T-helper 1 cell (primary cell): ENCODE results near the gene NKIRAS2.
A peak's percentile ranks its signal among the peaks of the same experiment; 100 is the strongest.

Source experiments
- DNase-seq, 5 donors: peaks; one replicate each; pipeline ENCODE4 v3.0.0-alpha.2; 2012 to 2020
- total RNA-seq, 4 donors: gene quantifications; one replicate each; lab custom pipeline; 2026; lab: John Stamatoyannopoulos, UW

Gene NKIRAS2
- total RNA-seq, result 14.5 to 21.8 (median 19.0) reads per million in 4 donors

DNA sequence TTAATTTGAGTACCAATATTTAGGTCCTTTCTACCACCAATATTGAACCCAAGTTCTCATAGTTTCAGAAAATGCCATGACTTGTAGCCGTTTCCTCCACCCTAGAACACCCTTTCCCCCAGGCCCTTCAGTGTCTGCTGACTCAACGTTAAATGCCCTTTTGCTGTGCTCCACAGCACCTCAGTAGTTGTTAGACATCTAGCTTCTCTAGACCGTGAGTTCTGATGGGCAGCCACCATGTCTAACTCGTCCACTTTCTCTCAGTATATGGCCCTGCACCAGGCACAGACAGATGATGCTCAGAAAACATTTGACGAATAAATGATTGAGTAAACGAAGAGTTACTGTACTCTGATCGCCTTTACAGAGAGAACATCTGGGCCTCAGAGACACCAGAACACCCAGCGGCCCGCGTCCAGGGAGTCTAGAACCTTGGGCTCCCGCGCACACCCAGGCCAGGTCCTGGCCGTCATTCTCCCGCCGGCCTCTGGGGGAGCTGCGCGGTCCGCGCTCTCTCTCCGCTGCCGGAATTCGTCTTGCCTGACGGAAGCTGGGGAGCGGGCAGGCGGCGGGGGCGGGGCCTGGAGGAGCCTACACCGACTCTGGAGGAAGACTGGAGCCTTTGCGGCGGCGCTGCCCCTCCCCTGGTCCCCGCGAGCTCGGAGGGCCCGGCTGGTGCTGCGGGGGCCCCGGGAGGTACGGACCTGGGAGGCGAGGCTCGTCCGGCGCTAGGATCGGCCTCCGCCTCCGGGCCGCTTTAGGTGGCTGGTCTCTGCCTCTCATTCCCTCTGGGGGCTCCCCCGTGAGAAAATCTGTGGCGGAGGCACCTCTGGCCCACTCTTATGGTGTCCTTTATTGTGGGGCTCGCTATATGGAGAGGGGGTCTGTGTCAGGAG, at the start of gene NKIRAS2:
Gene NKIRAS2 (plus strand): TSS at position 582 of the 896 bp plus-strand sequence. CDS start 1,488 bp downstream, outside the sequence.
- peak; percentile 89 to 93 (median 91) for DNase-seq

DNA sequence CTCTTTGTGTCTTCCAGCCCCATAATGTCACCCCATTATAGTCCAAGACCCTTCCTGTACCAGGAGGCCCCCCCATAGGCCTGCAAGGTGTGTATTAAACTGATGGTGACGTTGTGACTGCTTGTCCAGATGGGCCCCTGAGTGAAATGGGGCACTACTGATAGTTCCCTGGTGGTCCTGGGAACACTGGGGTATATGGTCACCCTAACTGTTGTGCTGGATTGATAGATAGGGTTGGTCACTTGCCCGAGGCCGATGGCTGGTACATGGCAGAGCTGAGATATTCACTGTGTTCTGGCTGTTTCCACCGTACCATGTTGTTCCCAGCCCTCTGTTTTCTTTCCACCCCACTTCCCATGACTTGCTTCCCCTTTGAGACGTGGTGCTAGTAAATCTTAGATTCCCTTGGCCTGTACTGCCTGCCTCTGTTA, 49.0 kb upstream of the NKIRAS2 start:
- DNase-seq, result no peak

DNA sequence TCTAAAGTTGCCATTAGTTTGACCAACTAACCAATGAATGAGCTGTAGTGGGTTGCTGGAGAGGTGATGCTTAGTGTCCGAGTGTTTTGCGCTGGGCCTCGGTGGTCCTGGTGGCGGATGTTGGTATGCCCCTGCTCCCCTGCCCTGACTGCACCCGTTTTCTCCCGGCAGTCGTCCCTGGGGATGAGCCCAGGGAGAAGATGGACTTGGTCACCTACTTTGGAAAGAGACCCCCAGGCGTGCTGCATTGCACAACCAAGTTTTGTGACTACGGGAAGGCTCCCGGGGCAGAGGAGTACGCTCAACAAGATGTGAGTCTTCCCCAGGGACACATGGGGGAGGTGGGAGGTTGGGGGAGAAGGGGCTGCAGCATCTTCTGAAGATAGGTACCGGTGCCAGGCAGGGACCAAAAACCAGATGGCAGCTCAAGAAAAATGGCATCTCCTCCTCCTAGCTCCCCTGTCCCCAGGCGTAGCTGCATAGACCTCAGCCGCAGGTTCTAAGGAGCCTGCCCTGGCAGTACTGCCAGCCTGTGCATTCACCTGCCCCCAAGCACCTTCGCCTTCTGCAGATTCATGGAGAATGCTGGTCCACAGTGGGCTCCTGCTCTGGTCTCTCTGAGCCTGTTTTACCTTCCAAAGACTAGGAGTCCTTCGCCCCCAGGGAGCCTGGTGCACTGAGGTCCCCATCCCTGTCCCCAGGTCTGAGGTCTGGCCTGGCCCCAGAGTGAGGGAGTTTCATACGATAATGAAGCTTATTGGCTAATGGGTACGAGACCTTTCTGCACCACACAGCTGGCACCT, 48.0 kb upstream of the NKIRAS2 start:
- no peak for DNase-seq

DNA sequence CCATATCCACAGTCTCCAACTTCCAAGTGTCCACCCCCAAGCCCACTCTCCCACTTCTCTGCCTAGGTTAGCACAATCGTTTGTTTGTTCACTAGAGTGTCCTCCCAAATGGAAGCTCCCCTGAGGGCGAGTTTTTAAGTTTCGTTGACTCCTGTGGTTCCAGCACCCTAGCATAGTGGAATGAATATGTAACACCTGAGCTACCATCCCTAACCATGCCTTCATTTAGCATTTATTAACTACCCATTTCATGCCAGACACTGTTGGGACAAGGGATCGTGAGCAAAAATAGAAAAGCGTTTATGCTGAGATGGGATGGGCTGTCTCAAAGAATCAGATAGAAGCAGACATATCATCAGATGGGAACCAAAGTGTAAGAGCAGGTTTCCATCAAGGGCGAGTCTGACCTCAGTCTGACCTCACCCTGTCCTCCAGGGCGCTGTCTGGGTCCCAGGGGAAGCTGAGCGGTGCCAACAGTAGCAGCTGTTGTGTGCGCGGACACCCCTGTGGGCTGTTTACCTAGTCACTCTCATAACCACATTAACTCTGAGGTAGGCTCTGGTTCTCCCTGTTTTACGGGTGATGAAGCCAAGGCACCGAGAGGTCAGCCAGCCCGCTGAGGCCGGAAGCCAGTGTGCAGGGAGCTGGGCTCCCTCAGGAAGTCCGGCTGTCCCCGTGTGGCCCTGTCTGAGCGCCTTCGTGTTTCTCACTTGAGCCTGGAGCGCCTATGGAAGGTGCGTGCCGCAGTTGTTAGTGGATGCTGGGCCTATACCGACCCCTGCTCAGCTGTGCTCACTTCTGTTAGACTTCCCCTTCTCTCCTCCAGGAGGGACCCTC, 47.1 kb upstream of the NKIRAS2 start:
- DNase-seq, result no peak

DNA sequence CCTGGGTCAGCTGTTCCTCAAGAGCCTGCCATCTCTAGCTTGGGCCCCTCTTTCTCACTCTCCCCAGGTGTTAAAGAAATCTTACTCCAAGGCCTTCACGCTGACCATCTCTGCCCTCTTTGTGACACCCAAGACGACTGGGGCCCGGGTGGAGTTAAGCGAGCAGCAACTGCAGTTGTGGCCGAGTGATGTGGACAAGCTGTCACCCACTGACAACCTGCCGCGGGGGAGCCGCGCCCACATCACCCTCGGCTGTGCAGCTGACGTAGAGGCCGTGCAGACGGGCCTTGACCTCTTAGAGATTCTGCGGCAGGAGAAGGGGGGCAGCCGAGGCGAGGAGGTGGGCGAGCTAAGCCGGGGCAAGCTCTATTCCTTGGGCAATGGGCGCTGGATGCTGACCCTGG, 46.5 kb upstream of the NKIRAS2 start:
- no peak for DNase-seq

DNA sequence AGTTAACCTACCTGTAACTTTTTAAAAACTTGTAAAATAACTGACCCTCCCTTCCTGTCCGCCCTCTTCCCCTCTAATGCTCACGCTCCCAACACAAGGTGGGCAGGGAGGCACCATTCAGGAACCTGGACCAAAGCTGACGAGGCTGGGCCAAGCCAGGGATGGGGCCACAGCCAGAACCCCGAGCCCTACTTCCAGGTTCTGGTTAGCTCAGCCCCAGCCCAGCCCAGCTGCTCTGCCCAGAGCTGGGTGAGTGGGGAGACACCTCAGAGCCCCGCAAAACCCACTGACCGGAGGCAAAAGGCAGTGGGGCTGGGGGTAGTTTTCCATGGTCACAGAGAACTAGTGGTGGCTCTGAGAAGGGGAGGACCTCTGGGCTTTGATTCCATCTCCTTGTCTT, 45.9 kb upstream of the NKIRAS2 start:
- no peak for DNase-seq

DNA sequence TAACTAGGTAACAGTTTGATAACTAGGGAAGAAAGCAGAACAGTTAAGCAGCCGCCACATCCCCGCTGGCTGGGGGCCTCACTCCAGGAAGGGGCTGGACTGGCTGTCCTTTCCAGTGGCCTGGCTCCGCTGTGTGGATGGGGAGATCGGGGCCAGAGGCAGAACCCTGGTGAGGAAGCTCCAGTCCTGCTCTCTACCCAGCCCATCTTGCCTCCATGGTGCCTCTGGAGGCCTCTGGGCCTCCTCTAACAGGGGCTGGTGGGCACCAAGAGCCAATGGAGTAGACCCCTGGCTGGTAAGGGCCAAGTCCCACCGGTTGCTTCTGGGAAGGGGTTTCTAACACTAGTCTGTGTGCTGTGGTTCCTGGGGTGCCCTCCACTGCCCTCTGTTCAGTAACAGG, 45.2 kb upstream of the NKIRAS2 start:
- no peak for DNase-seq

DNA sequence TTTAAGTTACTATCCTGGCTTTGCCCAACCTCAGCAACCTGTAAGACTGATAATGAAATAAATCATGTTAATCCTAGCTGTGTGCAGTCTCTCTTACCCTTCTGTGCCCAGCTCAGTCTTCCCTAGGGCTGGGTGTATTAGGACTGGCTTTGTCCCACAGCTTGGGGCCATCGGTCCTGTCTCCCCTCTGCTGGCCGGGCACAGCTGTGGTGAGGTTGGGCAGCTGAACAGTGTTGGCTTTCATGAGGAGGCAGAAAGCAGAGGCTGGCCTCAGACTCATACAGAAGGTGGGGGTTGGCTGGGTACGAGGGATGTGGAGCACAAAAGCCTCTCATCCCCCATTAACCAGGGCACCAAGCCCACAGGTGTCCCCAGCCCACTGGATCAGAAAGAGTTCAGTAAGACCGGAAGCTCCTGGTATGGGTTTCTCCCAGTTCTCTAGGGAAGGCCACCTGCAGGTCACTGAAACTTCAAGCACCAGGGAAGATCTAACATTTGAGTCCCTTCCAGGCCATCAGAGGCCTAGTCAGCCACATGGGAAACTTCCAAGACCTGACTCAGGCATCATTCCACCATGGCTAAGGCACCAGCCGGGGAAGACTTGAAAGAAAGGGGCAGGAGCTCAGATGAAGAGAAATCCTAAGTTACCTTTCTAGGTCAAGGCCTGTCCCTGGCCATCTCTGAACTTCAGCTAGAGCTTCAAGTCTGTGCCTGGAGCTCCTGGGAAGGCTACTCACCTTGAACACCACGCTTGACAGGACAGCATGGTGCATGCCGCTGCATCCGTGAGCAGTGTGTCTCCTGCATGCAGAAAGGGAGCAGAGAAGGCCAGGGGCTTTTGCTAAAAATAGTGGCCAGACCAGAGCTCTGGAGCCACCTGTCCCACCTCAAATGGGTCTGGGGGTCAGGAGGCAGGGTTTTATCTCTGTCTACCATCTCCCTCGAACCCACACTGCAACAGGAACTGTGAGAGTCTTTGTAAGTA, 44.5 kb upstream of the NKIRAS2 start:
- DNase-seq, result no peak

DNA sequence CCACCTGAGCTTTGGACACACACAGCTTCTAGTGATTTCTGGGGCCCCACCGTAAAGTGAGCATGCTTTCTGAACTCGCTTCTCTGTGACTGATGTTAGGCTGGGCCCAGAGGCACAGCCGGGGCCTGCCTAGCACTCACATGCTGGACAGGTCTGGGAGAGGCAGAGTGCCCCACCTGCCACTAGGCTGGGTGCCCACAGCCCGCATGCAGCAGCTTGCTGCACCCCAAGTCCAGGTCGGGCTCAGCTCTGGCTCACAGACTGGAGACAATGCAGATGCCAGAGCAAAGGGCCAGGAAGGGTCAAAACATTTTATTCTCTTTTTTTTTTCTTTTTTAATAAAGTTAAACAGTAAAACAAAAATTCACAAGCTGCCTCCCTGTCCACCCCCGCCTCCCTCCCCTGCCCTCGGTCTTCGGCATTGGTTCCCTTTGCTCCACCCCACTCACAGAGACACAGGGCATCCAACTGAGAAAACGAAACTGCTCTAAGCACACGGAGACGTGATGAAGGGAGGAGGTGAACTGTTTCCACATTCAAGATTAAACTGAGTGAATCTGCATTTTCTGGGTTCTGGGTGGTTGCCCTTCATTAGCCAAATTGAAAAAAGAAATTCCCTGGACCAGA, 43.6 kb upstream of the NKIRAS2 start:
- DNase-seq, result no peak

DNA sequence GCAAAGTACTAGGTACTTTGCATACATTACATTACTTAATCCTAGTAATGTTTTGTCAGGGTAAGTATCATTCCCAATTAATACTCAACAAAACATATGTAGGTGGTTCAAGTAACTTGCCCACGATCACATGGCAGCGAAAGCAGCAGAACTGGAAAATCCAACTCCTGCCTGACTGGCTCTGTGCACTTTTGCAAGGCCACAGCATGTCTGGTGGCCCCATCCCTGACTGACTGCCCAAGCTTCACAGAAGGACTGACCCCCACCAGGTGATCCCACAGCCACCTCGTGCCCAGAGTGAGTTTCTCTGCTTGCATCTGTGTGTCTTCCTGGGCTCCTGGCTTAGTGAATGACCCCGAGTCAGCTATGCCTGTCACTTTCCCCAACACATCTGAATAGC, 41.9 kb upstream of the NKIRAS2 start:
- no peak for DNase-seq

DNA sequence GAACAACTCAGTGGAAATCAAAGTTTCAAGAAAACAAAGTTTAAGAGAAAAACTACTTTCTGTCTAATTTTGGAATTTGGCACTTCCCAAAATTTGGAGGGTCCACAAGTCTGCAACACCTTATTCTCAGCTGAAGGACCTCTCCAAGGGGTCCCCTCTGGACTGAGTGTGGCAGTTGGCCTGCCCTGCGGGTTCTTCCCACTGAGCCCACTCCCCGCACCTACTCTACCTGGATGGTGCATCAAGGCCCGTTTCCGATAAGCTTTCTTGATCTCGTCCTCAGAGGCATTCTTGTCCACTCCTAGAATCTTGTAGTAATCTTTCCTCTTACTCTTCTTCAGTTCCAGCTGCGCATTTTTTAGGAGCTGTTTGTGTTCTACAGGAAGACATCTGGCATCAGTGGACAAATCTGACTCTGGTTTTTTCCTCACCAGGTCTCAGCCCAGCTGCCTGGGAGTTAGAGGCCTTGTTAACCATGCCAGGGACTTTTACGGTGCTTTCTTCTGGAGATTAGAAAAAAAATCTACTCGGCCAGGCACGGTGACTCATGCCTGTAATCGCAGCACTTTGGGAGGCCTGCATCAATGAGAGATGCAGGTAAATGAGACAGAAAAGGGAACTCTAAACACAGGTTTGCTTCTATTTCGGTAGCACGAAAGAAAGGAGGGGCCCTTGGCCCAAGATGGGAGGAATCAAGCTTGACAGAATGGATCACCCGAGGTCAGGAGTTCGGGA, 37.7 kb upstream of the NKIRAS2 start:
- no peak for DNase-seq

DNA sequence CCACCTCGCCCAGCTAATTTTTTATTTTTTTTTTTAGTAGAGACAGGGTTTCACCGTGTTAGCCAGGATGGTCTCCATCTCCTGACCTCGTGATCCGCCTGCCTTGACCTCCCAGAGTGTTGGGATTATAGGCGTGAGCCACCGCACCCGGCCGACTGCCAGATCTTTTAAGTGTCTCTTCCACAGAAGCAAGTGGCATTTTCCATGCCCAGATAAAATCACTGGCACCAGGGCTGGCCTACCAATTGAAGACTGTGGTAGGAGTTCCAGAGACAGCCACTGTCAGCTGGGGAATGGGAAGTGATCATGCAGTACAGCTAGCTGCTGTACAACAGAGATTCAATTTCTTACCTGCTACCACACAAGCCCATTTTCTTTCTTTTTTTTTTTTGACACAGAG, 35.4 kb upstream of the NKIRAS2 start:
- no peak for DNase-seq

DNA sequence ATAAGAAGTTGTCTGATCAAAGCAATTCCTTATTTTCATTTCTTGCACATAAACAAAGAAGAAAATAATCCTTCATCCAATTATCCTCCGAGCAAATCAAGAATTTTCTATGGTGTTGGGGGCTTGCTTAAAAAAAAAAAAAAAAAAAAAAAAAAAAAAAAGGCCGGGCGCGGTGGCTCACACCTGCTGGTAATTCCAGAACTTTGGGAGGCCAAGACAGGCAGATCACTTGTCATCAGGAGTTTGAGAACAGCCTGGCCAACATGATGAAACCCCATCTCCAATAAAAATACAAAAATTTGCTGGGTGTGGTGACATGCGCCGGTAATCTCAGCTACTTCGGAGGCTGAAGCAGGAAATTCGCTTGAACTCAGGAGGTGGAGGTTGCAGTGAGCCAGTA, 34.0 kb upstream of the NKIRAS2 start:
- no peak for DNase-seq

DNA sequence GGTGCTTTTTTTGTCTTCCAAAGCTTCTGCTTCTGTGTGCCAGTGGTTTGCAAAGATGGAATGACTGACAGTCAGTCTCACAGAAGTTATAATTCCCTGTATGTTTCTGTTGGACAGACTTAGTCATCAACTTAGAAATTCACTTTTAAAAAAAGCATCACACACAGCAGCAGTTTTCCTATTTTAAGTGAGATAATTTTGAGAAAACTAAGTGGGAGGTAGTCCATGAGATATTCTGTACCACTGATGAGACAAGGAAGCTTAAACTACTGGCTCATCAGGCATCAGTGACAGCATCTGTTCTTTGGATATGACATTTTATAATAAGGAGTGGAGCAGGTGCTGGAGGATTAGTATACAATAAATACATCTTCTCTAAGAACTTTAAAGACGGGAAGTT, 33.3 kb upstream of the NKIRAS2 start:
- DNase-seq, result no peak

DNA sequence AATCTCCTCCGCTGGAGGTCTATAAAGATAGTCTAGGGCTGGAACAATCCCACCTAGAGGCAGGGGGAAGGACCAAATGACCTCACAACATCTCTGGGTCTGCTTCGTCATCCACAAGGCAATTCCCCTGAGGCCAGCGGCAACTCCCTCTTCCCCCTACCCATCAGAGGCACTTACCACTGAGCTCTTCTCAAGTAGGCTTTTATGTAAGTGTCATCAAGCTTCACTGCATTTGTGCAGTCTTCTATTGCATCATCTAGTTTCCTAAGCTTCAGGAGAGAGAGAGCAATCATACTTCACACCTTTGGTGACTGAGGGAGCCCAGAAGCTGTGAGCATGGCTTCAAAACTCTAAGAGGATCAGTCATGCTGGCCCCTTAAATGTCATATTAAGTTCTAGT, 32.2 kb upstream of the NKIRAS2 start:
- no peak for DNase-seq

DNA sequence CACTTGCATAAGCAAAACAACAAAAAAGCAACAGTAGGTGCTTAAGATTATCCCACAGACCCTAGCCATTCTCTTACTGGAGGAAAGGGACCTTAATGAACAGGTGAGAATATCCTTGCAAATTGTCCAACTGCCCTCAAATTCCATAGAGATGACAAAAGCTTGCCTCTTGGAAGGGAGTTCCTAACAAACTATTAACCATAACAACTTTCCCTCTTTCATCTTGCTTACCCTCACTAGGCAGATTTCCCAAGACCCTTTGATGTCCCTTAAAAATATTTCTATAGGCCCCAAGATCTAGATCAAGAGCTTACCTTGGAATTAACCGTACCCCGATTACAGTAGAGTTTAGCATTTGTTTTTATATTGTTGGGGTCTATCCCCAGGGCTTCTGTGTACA, 31.5 kb upstream of the NKIRAS2 start:
- DNase-seq, result no peak

DNA sequence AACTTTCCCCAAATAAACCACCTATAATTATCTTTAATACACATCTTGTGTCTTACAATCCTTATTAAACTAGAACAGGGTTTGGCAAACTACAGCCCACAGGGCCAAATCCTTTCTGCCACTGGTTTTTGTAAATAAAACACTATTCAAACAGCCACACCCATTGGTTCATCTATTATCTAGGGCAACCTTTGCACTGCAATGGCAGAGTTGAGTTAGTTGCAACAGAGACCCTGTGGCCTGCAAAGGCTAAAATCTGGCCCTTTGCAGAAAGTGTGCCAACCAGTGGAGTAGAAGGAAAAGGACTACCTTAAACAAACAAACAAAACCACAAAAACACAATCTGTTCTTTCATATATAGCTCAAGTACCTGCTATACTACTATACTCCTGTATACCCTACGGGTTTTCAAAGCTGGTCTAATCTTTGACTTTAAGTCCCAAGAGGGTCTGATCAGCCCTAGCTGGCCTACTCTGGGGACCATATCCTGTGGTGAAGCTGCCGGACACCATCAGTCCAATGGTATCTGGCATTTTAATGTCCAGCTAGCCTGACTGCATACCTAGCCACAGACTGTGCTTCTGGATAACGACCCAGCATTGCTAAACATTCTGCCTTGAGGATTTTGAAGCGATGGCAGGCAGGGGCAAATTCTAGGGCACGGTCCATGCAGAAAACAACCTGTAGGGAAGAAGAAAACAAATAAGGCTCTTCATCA, 30.0 kb upstream of the NKIRAS2 start:
- DNase-seq, result no peak

DNA sequence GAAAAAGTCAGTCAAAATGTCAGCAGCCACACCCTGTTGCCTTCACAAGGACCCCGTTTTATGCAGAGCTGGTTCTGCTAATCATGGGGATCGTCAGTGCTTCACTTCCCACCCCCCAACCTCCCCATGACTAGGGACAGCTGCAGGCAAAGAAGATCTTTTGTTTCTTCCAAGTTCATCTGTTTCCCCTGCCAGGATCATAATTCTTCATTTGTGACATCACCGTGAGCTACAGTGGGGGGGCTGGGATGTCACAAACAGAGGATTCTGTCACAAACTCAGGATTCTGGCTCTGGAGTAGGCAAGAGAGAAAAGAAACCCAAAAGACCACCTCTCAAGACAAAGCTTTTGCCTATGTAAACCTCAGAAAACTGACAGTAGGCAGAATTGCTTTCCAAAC, 27.3 kb upstream of the NKIRAS2 start:
- no peak for DNase-seq

DNA sequence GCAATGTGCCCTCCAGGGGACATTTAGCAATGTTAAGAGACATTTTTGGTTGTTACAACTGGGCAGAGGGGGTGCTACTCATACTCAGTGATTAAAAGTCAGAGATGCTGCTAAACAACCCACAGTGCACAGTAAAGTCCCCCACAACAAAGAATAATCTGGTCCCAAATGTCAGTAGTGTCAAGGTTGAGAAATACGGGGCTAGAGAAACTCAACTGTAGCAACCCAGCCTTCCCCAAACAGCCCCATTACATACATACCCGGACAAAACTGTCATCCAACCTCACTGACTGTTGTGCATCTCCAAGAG, 23.1 kb upstream of the NKIRAS2 start:
- DNase-seq, result no peak

DNA sequence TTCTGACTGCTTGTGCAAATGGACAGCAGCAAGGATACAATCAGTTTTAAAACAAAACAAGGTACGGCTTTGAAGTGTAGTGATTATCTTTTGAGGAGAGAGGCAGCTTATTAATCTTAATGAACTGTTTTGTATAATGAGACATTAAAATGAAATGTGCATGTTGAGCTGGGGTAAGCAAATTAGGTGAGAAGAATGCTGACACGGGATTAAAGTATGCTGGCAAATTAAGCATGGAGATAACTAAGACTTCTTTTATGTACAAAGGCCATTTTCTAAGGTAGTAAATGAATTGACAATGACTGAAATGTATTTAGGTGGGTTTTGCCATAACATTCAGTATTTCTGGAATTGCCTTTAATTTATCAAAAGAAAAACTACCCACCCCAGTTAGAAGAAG, 21.4 kb upstream of the NKIRAS2 start:
- no peak for DNase-seq
